A549 (cell line): Measurements from ENCODE around the gene BEAN1.

Source experiments
- EP300 ChIP-seq, 2 experiments: fragments of >200 bp; sonication (Bioruptor Twin); formaldehyde crosslinking; IDR thresholded peaks; 2 replicates in 1 of 2; 3 replicates in 1 of 2; pipeline ENCODE4 v1.6.1; 2016 to 2017
- NFE2L2 ChIP-seq: fragments of 150-350 bp; conservative IDR thresholded peaks from 2 replicates; pipeline ENCODE4 v1.6.1; 2014; ENCODE audit warnings: low read length
- POLR2A ChIP-seq: IDR thresholded peaks from 2 replicates; pipeline ENCODE4 v1.6.1; 2012; ENCODE audit warnings: mild to moderate bottlenecking, low read length
- RCOR1 ChIP-seq: fragments of 150-350 bp; IDR thresholded peaks from 2 replicates; pipeline ENCODE4 v1.6.1; 2014; ENCODE audit warnings: antibody characterized with exemption, low read length, low read depth
- TF ChIP-seq, protein P1 (sequence below): fragments of >200 bp; sonication (Bioruptor Twin); formaldehyde crosslinking; IDR thresholded peaks from 3 replicates; pipeline ENCODE4 v1.5.1; 2016
- TF ChIP-seq, protein P2 (sequence below): IDR thresholded peaks from 2 replicates; pipeline ENCODE4 v1.6.1; 2012

DNA sequence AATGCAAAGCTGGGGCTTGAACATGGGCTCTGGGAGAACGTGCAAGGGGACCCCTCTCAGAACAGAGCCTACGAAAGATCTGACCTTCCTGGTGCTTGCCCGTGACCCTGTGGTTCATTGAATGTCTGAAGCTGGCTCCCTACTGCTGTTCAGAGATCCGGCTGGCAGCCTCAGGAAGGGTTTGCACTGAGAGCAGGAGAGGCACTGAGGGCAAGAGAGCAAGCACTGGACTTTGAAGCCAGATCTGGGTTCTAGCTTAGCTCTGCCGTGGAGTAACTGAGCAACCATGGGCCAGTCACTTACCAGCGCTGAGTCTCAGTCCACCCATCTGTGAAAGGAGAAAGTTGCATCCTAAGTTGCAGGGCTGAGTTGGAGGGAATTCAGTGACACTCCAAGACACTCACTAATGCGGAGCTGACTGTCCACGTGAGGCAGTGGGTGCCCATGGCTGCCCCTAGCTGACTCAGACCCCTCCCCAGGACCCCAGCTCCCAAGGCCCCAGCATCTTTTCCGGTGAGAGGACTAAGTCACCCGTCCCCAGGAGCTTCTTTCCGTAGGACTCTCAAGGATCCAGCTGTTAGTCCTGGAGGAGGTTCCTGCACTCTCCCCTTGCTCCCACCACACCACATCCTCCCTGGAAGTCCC lies 41.3 kb downstream of the BEAN1 start:
- TF ChIP-seq POLR2A (no peak), EP300 (IDR thresholded peaks at IDR 0.05) (no peak), NFE2L2 (no peak), RCOR1 (no peak)
- TF ChIP-seq, protein P1, sequence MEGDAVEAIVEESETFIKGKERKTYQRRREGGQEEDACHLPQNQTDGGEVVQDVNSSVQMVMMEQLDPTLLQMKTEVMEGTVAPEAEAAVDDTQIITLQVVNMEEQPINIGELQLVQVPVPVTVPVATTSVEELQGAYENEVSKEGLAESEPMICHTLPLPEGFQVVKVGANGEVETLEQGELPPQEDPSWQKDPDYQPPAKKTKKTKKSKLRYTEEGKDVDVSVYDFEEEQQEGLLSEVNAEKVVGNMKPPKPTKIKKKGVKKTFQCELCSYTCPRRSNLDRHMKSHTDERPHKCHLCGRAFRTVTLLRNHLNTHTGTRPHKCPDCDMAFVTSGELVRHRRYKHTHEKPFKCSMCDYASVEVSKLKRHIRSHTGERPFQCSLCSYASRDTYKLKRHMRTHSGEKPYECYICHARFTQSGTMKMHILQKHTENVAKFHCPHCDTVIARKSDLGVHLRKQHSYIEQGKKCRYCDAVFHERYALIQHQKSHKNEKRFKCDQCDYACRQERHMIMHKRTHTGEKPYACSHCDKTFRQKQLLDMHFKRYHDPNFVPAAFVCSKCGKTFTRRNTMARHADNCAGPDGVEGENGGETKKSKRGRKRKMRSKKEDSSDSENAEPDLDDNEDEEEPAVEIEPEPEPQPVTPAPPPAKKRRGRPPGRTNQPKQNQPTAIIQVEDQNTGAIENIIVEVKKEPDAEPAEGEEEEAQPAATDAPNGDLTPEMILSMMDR: no peak
- TF ChIP-seq, protein P2, sequence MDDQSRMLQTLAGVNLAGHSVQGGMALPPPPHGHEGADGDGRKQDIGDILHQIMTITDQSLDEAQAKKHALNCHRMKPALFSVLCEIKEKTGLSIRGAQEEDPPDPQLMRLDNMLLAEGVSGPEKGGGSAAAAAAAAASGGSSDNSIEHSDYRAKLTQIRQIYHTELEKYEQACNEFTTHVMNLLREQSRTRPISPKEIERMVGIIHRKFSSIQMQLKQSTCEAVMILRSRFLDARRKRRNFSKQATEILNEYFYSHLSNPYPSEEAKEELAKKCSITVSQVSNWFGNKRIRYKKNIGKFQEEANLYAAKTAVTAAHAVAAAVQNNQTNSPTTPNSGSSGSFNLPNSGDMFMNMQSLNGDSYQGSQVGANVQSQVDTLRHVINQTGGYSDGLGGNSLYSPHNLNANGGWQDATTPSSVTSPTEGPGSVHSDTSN: no peak
